Ovary (tissue), 3 donors: ENCODE data around the gene MDM1.

Experiments
- CTCF ChIP-seq, 3 donors: fragments of 450-650 bp in 2 of 3; fragments of 200-600 bp in 1 of 3; IDR thresholded peaks; one replicate each; pipeline versions ENCODE4 v1.5.1 to v1.8.0; 2016 to 2022; ENCODE audit warnings: antibody characterized with exemption in 3 of 3, mild to moderate bottlenecking in 1 of 3
- EP300 ChIP-seq: sonication (generic); formaldehyde crosslinking; IDR thresholded peaks from one replicate; pipeline ENCODE4 v1.6.1; 2017; ENCODE audit warnings: antibody characterized with exemption
- POLR2A ChIP-seq: fragments of 450-650 bp; IDR thresholded peaks from one replicate; pipeline ENCODE4 v1.6.1; 2017; ENCODE audit warnings: antibody characterized with exemption, mild to moderate bottlenecking, moderate library complexity
- donor health status: DM: no; HTN: no; CAD: no.

GRCh38 chr12:68245180-68246021 lies 86.8 kb downstream of the MDM1 start:
- no peak for TF ChIP-seq CTCF (IDR thresholded peaks at IDR 0.05)
- TF ChIP-seq POLR2A: no peak
- TF ChIP-seq EP300: no peak
